ENCODE data around the gene F13B. TPM values are rescaled to one million over a fixed set of nuclear protein-coding genes. Genes with fewer than 3 reads are reported as not detected.

F13B gene
- total and polyA plus RNA-seq, 2 of the 4 experiments (the other 2 are of a cell fraction), result not detected

- H2BK5ac ChIP-seq (ENCODE audit: low read depth, low read length, poor library complexity, severe bottlenecking), result no peak overlapping the region
- intact Hi-C loops (cut with micrococcal nuclease) (no loop called here), in situ Hi-C loops (cut with MboI; ENCODE audit: low sequenced_read_pairs) (no loop called here), dilution Hi-C loops (cut with HindIII; ENCODE audit: low sequenced_read_pairs, unreplicated experiment) (no loop called here)
- no peak overlapping the region for H3K9ac ChIP-seq (ENCODE audit: low read depth, low read length)
- H3K4me3 ChIP-seq (ENCODE audit: insufficient read depth, low read depth, low read length), result no peak overlapping the region
- H3K9me1 ChIP-seq (ENCODE audit: insufficient read depth, low read length), result no peaks in the 10 kb centered on the region
- H4K20me1 ChIP-seq (ENCODE audit: insufficient read depth, low read length), result no peaks in the 10 kb centered on the region
- H2BK20ac ChIP-seq (ENCODE audit: low read depth, low read length), result no peak overlapping the region
- DNase-seq (no peak), ATAC-seq (ENCODE audit: low read depth) (no peak)
- CTCF ChIA-PET, result interaction anchor here (1.3 kb wide), 2 partner anchors 11 to 18 kb away, joined by 3 read pairs; no protein-coding TSS in a partner anchor
- no peak overlapping the region for H3K27ac ChIP-seq (ENCODE audit: insufficient read depth, low read length)
- H4K8ac ChIP-seq (ENCODE audit: low read depth in 2 of 2, low read length in 2 of 2), result no peak overlapping the region
- no peaks in the 10 kb centered on the region for H3K9me3 ChIP-seq (ENCODE audit: control insufficient read depth, insufficient read depth, low read length)
- no peak overlapping the region for H3K4me2 ChIP-seq (ENCODE audit: low read depth, low read length)
- H3K18ac ChIP-seq (ENCODE audit: low read depth, low read length), result no peak overlapping the region
- no peak overlapping the region for H4K91ac ChIP-seq (ENCODE audit: insufficient read depth, low read depth, low read length)
- H3K14ac ChIP-seq (replicated peaks; ENCODE audit: low read depth, low read length), result no peak overlapping the region
- H2AK9ac ChIP-seq (replicated peaks; ENCODE audit: low read depth, low read length, poor library complexity), result no peak overlapping the region
- H2BK120ac ChIP-seq (ENCODE audit: low read depth, low read length), result no peak overlapping the region
- no peak overlapping the region for H2BK15ac ChIP-seq (ENCODE audit: low read depth, low read length)
- H2AK5ac ChIP-seq (ENCODE audit: low read depth, low read length), result no peak overlapping the region
- TF ChIP-seq MAFK (IDR thresholded peaks at IDR 0.05; ENCODE audit: low read depth, low read length) (peak; percentile 62), POLR2A (IDR thresholded peaks at IDR 0.05; ENCODE audit: low read depth, low read length) (no peak), RCOR1 (IDR thresholded peaks at IDR 0.05; ENCODE audit: insufficient replicate concordance, low read length) (no peak)
- H3K36me3 ChIP-seq (ENCODE audit: control insufficient read depth, insufficient read depth, low read length), result no peaks in the 10 kb centered on the region
- H3K56ac ChIP-seq (ENCODE audit: extremely low read depth, insufficient read depth, low read length), result no peak overlapping the region
- H3K27me3 ChIP-seq (ENCODE audit: control insufficient read depth, insufficient read depth, low read length), result no peaks in the 10 kb centered on the region
- peaks cover 2% of the 10 kb centered on the region for H3K4me1 ChIP-seq (ENCODE audit: control insufficient read depth, insufficient read depth, low read length)
- no TSS peak for BruUV-seq (replicated peaks)
- WGBS, 2 experiments (ENCODE audit: extremely low coverage in 2 of 2, insufficient read length in 1 of 2), result no CpG with 5 or more reads among the region's 3 CpGs
- H3K79me1 ChIP-seq (ENCODE audit: low read depth in 1 of 2, low read length in 2 of 2), result peaks cover 6 to 11% of the 10 kb centered on the region in 2 experiments; a peak in 2 of 4 replicates
- no peak overlapping the region for H2AFZ ChIP-seq (replicated peaks; ENCODE audit: low read length, poor library complexity)
- H3K23ac ChIP-seq (ENCODE audit: low read depth, low read length), result no peak overlapping the region
- no peak overlapping the region for H3K4ac ChIP-seq (ENCODE audit: low read depth, low read length)
- POLR2A ChIA-PET (ENCODE audit: unreplicated experiment), result no interaction called here
- H4K5ac ChIP-seq (ENCODE audit: low read depth, low read length), result peak overlapping the region; percentile 40; the same call in 1 of the 2 replicates
Measured at GRCh38 chr1:197101978-197102377, 34.9 kb upstream of the F13B start.
